ENCODE data around the gene STIMATE. TPM values are rescaled to one million over a fixed set of nuclear protein-coding genes. Genes with fewer than 3 reads are reported as not detected.

Gene STIMATE
- total and polyA plus RNA-seq, 2 of the 4 experiments (the other 2 are of a cell fraction), result 10.6 to 17.8 TPM

- in situ Hi-C loops (cut with MboI; ENCODE audit: low sequenced_read_pairs) (no loop called here), intact Hi-C loops (cut with micrococcal nuclease) (no loop called here), dilution Hi-C loops (cut with HindIII; ENCODE audit: low sequenced_read_pairs, unreplicated experiment) (no loop called here)
- no peaks in the 10 kb centered on the region for H3K9me3 ChIP-seq (ENCODE audit: control insufficient read depth, insufficient read depth, low read length)
- H3K4me2 ChIP-seq (ENCODE audit: low read depth, low read length), result no peak overlapping the region
- BruUV-seq (replicated peaks), result no TSS peak
- no peak for DNase-seq
- no peak overlapping the region for H3K9ac ChIP-seq (ENCODE audit: low read depth, low read length)
- ChIA-PET CTCF (interaction anchor here (1.5 kb wide), 1 partner anchor 12 kb away, joined by 5 read pairs; no protein-coding TSS in a partner anchor), POLR2A (ENCODE audit: unreplicated experiment) (no interaction called here)
- no peak overlapping the region for H4K5ac ChIP-seq (ENCODE audit: low read depth, low read length)
- no peaks in the 10 kb centered on the region for H3K36me3 ChIP-seq (ENCODE audit: control insufficient read depth, insufficient read depth, low read length)
- no peak overlapping the region for H3K18ac ChIP-seq (ENCODE audit: low read depth, low read length)
- no peaks in the 10 kb centered on the region for H3K79me1 ChIP-seq (ENCODE audit: low read depth in 1 of 2, low read length in 2 of 2)
- H4K20me1 ChIP-seq (ENCODE audit: insufficient read depth, low read length), result no peaks in the 10 kb centered on the region
- H3K23ac ChIP-seq (ENCODE audit: low read depth, low read length), result no peak overlapping the region
- no peak overlapping the region for H2BK20ac ChIP-seq (ENCODE audit: low read depth, low read length)
- no peak for TF ChIP-seq CTCF (conservative IDR thresholded peaks at IDR 0.05; ENCODE audit: low read depth, low read length)
- no peak overlapping the region for H2AK5ac ChIP-seq (ENCODE audit: low read depth, low read length)
- H2BK15ac ChIP-seq (ENCODE audit: low read depth, low read length), result no peak overlapping the region
- H3K56ac ChIP-seq (ENCODE audit: extremely low read depth, insufficient read depth, low read length), result no peak overlapping the region
- WGBS, 2 experiments (ENCODE audit: extremely low coverage in 2 of 2, insufficient read length in 1 of 2), result 44% methylated on average over 3 of the region's 7 CpGs; no CpG with 5 or more reads in 1 of the 2 experiments
- no peak overlapping the region for H3K14ac ChIP-seq (replicated peaks; ENCODE audit: low read depth, low read length)
- ATAC-seq (ENCODE audit: low read depth), result no peak
- no peak overlapping the region for H2BK5ac ChIP-seq (ENCODE audit: low read depth, low read length, poor library complexity, severe bottlenecking)
- H2AFZ ChIP-seq (replicated peaks; ENCODE audit: low read length, poor library complexity), result no peak overlapping the region
- H3K9me1 ChIP-seq (ENCODE audit: insufficient read depth, low read length), result no peaks in the 10 kb centered on the region
- H3K4ac ChIP-seq (ENCODE audit: low read depth, low read length), result no peak overlapping the region
- no peak overlapping the region for H3K4me3 ChIP-seq (ENCODE audit: insufficient read depth, low read depth, low read length)
- H4K91ac ChIP-seq (ENCODE audit: insufficient read depth, low read depth, low read length), result no peak overlapping the region
- H3K27me3 ChIP-seq (ENCODE audit: control insufficient read depth, insufficient read depth, low read length), result peaks cover 31% of the 10 kb centered on the region; the same call in 1 of the 2 replicates
- H2AK9ac ChIP-seq (replicated peaks; ENCODE audit: low read depth, low read length, poor library complexity), result no peak overlapping the region
- no peak overlapping the region for H3K27ac ChIP-seq (ENCODE audit: insufficient read depth, low read length)
- H4K8ac ChIP-seq (ENCODE audit: low read depth in 2 of 2, low read length in 2 of 2), result no peak overlapping the region
- no peak overlapping the region for H2BK120ac ChIP-seq (ENCODE audit: low read depth, low read length)
- no peaks in the 10 kb centered on the region for H3K4me1 ChIP-seq (ENCODE audit: control insufficient read depth, insufficient read depth, low read length)
Measured at GRCh38 chr3:52792413-52792812, 104.9 kb downstream of the STIMATE start.

Data from IMR-90 (cell line).